Cortex of kidney (tissue), 1 donor: ENCODE results near the gene STX19.

Source experiments
- DNase-seq: peaks from one replicate; lab custom pipeline; 2025; lab: John Stamatoyannopoulos, UW

The STX19 gene

GRCh38 chr3:94036909-94037507, 8.6 kb upstream of the STX19 start:
- no peak for DNase-seq

GRCh38 chr3:94026623-94027022, 1.8 kb downstream of the STX19 start:
- DNase-seq = no peak

GRCh38 chr3:94024385-94024784, 4.0 kb downstream of the STX19 start:
- no peak for DNase-seq

GRCh38 chr3:94020293-94020692, 8.1 kb downstream of the STX19 start:
- DNase-seq = no peak

DNA sequence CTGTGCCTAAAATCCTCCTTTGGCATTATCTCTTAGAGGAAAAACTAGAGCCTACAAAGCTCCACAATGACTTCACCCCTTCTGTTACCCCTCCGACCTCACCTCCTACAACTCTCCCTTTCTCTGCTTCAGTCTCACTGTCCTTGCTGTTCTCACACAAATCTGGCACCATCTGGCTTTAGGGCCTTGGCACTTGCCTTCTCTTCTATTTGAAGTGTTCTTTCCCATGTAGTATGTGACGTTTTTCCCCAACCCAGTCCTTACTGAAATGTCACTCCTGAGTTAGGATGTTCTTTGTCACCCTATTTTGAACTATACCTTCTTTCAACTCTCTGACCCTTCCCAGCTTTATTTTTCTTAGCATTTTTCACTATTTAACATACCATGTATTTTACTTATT, 8.7 kb downstream of the STX19 start:
- no peak for DNase-seq

GRCh38 chr3:94015025-94015424, 13.4 kb downstream of the STX19 start:
- DNase-seq = no peak

GRCh38 chr3:94012185-94012584, 16.2 kb downstream of the STX19 start:
- DNase-seq = no peak

- no peak for DNase-seq
These were observed 17.1 kb downstream of the STX19 start for GRCh38 chr3:94011233-94011711.

- no peak for DNase-seq
These were observed 18.8 kb downstream of the STX19 start for GRCh38 chr3:94009608-94010007.

DNA sequence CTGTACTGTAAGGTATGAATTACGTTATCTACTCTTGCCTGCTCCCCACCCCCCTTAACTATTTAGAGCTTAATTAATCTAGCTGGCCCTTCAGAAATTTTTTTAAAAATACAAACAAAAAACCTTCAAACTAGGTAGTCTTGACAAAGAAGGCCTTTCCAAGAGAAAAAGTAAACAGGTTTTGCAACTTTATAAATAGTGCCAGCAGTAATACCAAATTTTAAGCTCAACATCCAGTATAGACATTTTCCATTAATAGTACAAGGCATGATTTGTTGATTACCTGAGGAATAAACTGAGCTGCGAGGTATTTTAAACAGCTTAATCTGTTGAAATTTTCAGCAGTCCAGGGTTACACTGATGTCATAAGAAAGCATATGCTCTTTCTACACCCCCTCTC, 20.1 kb downstream of the STX19 start:
- DNase-seq = no peak

GRCh38 chr3:94004301-94004910, 24.0 kb downstream of the STX19 start:
- DNase-seq = no peak

GRCh38 chr3:94001827-94002495, 26.4 kb downstream of the STX19 start:
- no peak for DNase-seq

DNA sequence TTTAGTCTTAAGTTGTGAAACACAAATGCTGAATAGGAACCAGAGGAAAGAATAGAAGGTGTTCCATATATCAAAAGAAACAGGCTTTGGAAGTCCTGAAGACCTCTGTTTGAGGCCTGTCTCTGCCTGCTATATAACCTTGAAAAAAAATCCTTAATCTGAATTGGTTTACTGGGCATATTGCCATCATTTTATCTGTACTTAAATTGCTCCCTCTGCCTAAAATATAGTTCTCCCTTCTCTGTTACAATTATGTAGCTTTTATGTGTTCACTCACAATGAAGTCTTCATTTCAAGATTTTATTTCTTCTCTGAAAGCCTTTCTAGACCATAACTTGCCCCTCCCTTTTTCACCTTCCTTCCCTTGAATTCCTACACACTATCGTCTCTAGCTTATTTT, 27.2 kb downstream of the STX19 start:
- DNase-seq = no peak

GRCh38 chr3:93994056-93994455, 34.3 kb downstream of the STX19 start:
- DNase-seq = no peak

- DNase-seq = no peak
These were observed 36.2 kb downstream of the STX19 start for GRCh38 chr3:93992207-93992606.

DNA sequence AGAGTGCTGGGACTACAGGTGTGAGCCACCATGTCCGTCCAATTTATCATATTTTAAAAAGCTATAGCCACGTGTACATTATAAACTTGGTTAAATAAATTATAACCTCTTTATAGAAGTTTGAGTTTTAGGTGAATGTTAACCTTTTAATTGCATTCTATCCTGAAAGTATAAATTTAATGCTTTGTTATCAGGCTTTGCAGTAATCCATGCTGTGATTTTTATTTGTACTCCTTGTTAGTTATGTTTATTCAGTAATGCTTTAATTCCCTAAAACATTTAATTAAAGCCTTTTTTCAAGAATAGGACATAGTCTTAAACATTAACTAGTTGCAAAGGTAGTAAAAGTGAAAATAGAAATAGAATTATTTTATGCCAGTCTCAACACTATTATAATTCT, 36.8 kb downstream of the STX19 start:
- DNase-seq = no peak

DNA sequence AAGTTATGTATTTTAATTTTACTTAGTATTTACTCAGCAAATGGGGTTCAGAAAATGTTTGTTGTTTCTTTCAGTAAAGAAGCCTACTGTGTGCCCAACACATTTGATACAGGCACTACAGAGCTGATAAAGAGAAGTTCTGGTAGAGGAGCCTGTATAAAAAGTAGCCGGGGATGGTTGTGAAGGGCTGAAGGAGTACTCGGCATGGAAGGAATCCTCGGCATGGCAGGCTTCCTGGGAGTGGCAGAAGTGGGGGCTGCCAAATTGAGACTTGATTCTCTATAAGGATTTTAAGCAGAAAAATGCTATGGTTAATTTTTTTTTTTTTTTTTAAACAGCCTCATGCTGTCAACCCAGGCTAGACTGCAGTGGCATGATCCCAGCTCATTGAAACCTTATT, 39.2 kb downstream of the STX19 start:
- no peak for DNase-seq

DNA sequence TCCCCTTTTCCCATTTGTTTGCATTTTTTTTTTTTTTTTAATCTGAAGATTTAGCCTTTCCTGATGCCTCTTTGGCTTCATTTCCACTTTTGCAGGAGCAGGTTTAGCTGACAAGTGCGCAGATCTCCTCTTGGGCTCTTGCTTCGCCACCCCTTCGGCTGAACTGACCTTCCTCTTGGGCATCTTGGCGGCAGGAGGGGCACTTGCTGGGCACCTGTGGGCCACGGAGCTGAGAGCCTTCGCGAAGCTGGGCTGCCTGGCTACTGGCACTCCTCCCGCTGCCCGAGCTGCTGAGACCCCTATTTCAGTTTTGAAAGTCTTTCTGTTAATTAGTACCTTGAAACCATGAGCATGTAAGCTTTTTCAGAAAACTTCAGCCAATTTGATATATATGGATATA, 39.6 kb downstream of the STX19 start:
- no peak for DNase-seq

DNA sequence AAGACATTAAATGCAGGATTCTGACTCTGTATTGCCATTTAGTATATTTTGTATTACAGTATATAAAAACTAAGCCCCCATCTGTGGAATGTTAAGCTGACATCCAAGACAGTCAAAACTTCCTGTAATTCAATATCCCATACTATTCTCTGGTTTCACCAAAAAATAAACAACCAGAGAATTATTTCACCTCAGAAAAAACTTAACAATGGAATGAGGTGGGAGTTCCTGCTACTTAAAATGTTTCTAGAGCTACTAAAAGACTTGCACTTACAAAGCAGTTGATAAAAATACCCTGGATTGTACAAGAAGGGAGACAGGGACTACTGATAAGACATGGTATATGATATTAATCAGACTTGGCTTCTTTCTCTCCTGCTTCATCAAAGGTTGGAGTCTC, 40.1 kb downstream of the STX19 start:
- DNase-seq = no peak

GRCh38 chr3:93984618-93985017, 43.8 kb downstream of the STX19 start:
- no peak for DNase-seq

DNA sequence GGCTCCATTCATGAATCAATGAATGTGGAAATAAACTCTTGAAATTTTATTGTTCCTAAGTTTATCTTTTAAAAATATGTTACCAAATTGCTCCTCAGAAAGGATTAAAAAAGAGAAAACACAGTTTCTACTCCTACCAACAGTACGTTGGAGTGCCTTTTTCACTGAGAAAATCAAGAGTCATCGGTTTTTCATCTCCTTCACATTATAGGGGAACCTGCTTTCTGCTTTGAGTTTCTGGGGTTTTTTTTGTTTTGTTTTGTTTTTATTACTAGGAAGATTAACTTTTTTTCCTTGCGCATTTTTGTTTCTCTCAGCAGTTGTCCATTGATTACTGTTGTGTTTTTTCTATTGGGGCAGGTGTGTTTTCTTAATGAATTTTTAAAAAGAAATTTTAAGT, 45.0 kb downstream of the STX19 start:
- no peak for DNase-seq

- DNase-seq = no peak
These were observed 46.7 kb downstream of the STX19 start for GRCh38 chr3:93981649-93982048.

DNA sequence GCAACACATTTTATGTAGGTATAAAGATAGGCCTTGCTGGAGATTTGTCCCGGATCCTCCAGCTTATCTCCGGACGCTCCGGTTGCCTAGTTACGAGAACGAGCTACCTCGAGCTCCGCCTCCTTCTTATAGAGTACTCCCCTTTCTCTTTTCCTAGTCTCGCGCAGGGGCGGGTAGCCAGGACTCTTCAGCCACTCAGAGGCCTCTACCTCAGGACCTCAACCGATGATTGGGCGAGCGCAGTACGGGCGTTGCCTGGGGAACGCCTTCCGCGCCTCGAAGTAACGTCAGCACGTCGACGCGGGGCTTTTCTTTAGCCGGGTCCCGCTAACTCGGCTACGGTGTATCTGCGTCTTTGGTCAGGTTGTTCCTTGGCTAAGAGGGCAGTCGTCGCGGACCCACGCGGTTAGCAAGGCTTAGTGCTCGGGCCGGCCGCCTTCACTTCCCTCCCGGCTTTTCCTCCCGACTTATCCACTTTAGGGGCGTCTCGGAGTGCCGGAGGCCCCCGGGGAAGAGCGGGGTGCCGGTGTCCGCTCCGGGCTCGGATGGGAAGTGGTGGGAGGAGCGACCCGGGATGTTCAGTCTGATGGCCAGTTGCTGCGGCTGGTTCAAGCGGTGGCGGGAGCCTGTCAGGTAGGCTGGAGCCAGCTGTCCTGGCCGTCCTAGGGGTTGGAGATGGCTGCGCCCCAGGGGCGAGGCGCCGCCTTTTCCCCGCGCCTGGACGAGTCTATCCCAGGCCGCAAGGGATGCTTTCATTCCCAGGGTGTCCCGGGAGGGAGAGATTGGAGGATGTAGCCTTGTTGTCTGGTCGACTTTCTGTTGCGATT, 48.3 kb downstream of the STX19 start, which contains the start of gene ARL13B:
ARL13B (plus strand) TSS at position 306 of the 827 bp plus-strand sequence; CDS start at position 575, 269 bp downstream.
- peak; percentile 55 for DNase-seq
